Ishikawa (cell line): ENCODE measurements around the gene PPP3CB.

Source experiments
- CREB1 ChIP-seq: IDR thresholded peaks from 2 replicates; pipeline ENCODE4 v1.6.1; 2012; ENCODE audit warnings: low read depth
- FOXM1 ChIP-seq: IDR thresholded peaks from 2 replicates; pipeline ENCODE4 v1.6.1; 2012; ENCODE audit warnings: low read depth, borderline replicate concordance
- RAD21 ChIP-seq: IDR thresholded peaks from 2 replicates; pipeline ENCODE4 v1.6.1; 2012; ENCODE audit warnings: low read depth
- TEAD4 ChIP-seq: IDR thresholded peaks from 2 replicates; pipeline ENCODE4 v1.6.1; 2012

DNA sequence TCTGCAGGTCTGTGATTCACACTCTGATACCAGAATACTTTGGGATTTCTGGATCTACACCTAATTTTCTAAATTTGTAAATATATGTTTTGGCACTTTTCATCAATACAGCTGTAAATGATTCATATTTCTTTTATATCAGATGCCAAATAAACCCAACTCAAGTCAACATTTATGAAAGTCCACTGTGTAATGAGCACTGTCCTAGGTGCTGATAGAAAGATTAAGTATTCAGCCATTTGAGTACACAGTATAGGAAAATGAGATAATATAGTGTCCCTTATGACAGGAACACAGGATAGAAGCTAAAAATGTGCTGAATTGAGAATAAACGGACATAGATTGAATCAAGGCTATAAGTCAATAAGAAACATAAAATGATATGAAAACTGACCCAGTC is 88.3 kb downstream of the PPP3CB start:
- TF ChIP-seq FOXM1 (no peak), TEAD4 (no peak), RAD21 (no peak), CREB1 (no peak)
